Gastroesophageal sphincter (tissue), 2 donors: ENCODE data around the gene TAF12.
"Not testable (repeated sequence)": the region's sequence is repeated elsewhere in the genome, so short reads cannot be mapped to it uniquely, and the experiment has no call there.

ENCODE experiments used
- POLR2A ChIP-seq, 2 donors: fragments of 450-650 bp; IDR thresholded peaks; one replicate each; pipeline ENCODE4 v1.6.1; 2017; ENCODE audit warnings: antibody characterized with exemption in 2 of 2, mild to moderate bottlenecking in 2 of 2, moderate library complexity in 1 of 2
- POLR2AphosphoS5 ChIP-seq: sonication (generic); formaldehyde crosslinking; IDR thresholded peaks from one replicate; pipeline ENCODE4 v1.6.1; 2017; ENCODE audit warnings: antibody characterized with exemption

- TF ChIP-seq POLR2AphosphoS5; POLR2A (IDR thresholded peaks at IDR 0.05): not testable (repeated sequence)
Observed at GRCh38 chr1:28653063-28653462, 10.2 kb upstream of the TAF12 start.
